HG02852 (cell line): ENCODE results near the gene EBI3.
A peak's percentile ranks its signal among the peaks of the same experiment; 100 is the strongest.
"Not testable (repeated sequence)": the region's sequence is repeated elsewhere in the genome, so short reads cannot be mapped to it uniquely, and the experiment has no call there.

ENCODE experiments used
- ATAC-seq: cut with Tn5 transposase; IDR thresholded peaks from one replicate; pipeline ENCODE4 v1.9.1; 2021; ENCODE audit warnings: mild to moderate bottlenecking, moderate library complexity; ENCODE audit not compliant: unreplicated experiment

The EBI3 gene

DNA sequence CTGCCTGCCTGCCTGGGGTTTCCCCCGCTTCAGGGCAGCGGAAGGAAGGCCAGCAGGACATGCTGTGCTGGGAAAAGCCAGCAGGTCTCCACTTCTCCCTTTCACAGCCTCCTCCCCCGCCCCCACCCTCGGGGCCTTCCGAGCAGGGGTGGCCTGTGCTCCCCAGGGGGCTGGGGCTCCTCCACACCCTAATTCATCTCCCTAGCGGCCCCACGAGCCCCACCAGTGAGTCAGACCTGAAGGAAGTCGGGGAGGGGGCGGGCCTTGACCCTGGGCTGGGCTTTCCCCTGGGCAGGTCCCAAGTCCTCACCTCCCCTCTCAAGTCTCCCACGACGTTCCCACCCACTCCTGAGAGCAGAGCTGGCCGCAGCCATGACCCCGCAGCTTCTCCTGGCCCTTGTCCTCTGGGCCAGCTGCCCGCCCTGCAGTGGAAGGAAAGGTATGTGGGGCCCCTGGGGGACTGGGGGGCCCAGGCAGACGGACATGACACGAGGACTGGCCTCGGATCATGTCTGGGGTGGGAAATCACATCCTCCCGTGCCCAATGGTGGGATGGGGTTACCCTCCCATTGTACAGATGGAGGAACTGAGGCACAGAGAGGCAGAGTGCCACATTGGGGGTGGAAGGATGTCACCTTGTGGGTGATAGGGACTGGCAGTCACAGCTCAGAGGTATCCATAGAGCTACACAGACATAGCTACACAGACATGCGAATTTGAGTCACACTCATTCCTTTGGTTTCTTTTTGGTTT, at the start of gene EBI3:
TSS of gene EBI3 (plus strand) at position 345 of the 753 bp plus-strand sequence. CDS start at position 373, 28 bp downstream.
- peak; percentile 67 for ATAC-seq

DNA sequence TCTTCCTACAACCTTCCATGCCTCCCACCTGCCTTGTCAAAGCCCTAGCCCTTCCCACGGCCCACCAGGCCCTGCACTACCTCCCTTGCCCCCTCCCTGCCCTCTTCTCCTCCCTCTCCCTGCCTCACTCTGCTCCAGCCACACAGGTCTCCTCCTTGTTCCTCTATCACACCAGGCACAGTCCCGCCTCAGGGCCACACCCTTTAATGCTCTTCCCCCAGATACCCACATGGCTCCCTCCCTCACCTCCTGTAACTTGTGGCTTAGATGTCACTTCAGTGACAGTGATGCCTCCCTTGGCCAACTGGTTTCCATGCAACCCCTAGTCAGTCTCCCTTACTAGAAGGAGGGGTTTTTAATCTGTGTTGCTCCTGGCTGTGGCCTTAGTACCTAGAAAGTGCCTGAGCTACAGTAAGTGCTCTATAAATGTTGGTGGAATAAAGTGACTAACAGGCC, 48.2 kb upstream of the EBI3 start:
- ATAC-seq: no peak

DNA sequence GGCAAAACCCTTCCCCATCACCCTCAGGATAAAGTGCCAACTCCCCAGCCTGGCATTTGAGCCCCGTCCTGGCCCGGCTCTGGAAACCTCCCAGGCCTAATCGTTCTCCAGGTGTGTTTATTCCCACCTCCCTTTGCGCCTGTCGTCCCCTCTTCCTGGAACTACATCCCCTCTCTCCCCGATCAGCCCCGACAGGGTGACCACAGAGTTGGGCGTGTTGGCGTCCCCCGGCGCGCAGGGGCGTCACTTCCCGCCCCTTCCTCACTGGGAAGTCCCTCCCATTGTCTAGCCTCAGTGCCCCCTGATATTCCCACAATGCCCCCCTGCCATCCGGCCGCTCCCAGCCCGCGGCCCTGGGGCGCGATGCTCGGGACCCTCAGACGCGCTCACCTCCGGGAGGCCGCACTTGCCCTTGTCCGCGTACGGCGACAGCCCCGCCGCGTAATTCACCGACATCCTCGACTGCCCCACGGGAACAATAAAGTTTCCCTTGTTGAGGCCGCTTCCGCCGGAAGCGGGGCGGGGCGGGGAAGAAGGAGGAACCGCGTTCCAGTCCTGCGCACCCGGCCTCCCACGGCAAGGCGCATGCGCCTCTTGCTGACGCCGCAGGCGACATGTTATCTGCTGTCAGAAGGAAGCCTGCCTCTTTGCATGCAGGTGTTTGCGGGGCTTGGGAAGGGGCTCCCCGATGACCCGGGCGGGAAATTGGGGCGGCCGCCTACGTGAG, 47.1 kb upstream of the EBI3 start, which contains the start of the genes ANKRD24 and SIRT6:
TSS of gene ANKRD24 (plus strand) at position 606 of the 727 bp plus-strand sequence. CDS start 3,737 bp downstream, outside the sequence.
TSS of gene SIRT6 (minus strand) at position 480 of the 727 bp plus-strand sequence. CDS start at position 456, 24 bp downstream.
- ATAC-seq: peak; percentile 67

DNA sequence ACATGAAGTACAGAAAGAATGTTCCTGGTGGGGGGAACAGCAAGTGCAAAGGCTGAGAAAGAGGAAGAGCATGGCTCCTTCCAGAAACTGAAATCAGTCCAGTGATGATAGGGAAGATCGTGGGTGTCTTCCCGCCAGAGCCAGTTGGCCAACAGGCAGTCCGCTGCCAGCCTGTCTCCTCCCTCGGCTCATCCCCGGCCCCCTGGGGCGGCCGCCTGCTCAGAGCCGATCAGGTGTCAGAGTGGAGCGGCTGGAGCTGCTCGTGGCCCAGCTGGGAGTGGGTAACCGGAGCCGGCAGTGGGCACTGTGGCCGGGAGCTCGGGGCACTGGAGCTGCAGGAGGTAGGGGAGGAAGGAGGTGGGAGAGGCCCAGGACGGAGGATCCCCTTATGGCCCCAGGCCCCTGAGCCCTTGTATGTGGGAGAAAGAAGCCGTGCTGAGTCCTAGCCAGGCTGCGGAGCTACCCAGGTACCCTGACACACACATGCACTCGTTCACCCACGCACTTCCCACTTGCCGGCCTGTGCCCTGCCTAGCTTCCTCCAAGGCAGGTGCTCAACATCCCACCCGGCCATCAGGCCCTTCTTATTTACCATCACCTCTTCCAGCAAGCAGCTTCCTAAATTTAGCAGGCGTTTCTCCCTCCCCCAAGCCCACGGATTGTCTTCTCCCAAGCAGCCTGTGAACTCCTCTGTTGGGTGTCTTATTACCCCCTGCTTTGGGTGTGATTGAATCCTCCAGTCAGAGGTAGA, 45.2 kb upstream of the EBI3 start:
- ATAC-seq: no peak

DNA sequence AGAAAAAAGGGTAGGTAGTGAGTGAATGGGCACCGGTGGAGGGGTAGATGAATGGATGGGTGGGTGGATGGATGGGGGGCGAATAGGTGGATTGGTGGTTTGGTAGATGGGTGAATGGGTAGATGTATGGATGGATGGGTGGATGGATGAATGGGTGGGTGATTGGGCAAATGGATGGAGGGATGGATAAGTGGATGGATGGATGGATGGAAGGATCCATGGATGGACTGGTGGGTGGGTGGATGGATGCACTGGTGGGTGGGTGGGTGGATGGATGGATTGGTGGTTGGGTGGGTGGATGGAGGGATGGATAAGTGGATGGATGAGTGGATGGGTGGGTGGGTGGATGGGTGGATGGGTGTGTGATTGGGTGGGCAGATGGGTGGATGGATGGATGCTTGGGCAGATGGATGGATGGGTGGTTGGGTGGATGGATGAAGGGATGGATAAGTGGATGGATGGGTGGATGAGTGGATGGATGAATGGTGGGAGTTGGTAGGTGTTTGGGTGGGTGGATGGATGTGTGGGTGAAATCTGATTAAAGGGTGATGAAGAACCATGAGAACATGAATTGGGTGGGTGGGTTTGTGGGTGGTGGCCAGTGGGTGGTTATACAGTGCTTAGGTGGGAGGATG, 44.5 kb upstream of the EBI3 start:
- ATAC-seq: no peak

DNA sequence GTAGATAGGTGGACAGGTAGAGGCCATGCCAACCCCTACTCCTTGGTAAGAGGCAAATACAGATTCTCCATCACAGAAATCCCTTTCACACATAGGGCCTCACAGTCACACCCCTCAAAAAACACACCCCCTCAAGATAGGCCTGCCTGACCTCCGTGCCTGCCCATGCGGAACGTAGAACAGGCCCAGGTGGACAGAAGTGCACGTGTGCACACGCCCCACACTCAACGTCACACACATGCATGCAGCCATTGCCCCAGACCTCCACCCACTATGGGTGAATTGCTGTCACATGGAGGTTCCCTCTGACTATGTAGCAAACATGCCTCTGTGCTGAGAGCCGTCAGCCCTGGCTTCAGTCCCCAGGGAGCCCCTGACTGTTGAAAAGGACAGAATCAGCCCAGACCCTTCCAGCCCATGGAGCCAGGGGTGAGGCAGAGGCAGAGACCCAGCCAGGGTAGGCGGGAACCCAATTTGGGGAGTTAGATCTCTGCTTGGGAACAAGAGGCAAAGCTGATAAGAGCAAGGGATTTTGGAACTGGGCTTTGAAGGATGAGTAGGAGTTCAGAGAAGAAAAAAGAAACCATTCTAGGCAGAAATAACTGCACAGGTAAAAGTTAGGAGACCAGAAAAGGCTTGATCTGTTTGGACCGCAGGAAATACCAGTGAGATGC, 43.8 kb upstream of the EBI3 start:
- ATAC-seq: no peak

DNA sequence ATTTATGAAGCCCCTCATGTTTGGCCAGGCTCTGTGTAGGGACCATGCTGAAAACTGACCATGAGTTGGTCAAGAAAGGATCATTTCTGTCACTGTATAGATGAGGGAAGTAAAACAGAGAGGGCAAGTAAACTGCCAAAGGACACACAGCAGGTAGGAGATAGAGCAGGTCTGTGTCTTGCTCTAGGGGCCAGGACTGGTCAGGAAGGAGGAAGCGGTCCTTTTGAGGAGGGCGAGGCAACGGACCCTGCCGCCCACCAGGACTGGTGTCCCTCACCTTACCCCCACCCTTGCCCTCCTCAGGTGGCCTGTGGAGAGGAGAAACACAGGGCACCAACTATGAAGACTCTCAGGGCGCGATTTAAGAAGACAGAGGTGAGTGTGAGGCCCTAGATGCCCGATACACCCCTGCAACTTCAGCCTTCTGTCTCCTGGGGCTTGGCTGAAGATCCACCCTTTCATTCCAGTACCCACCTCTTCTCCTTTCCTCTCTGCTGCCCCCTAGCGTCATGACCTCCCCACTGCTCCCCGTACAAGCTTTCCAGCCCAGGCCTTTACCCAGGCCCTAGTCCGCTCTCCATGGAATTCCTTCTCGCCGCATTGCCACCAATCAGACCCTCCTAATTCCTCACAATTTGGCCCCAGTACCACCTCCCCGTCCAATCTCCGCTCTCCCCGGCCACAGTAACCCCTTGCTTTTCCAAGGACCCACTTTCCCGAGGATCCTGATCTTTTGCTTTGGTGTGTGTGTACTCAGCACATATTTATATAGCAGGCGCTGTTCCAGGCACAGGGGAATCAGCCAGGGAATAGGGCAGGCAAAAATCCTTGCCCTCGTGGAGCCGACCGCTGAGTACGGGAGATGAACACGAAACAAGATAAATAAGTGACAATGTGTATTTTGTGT, 43.0 kb upstream of the EBI3 start:
- no peak for ATAC-seq

DNA sequence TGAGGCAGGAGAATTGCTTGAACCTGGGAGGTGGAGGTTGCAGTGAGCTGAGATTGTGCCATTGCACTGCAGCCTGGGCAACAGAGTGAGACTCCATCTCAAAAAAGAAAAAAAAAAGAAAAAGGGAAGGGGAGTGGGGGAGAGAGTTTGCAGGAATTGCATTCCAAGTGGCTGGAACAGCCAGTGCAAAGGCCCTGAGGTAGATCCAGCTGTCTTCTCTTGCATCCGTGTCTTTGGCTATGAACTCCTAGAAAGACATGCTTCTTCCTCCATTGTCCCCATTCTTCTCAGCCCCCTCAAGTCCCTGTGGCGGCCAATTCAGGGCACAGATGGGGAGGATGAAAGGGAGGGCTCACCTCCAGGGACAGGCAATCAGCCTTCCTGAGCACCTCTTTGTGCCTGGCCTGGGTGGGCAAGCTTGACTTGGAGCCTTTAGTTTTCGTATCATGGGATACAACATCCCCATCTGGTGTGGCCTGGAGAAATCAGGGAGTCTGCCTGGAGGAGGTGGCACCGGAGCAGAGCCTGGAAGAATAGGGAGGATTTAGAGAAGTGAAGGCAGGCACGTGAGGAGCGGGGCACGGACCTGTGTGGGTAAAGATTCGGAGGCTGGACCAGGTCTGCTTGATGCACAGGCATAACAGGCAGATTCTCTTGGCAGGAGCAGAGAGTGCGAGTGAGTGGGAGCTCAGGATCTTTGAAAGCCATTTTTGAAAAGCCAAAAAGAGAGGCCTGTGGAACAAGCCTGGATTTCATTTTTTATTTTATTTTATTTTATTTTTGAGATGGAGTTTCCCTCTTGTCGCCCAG, 41.8 kb upstream of the EBI3 start:
- no peak for ATAC-seq

DNA sequence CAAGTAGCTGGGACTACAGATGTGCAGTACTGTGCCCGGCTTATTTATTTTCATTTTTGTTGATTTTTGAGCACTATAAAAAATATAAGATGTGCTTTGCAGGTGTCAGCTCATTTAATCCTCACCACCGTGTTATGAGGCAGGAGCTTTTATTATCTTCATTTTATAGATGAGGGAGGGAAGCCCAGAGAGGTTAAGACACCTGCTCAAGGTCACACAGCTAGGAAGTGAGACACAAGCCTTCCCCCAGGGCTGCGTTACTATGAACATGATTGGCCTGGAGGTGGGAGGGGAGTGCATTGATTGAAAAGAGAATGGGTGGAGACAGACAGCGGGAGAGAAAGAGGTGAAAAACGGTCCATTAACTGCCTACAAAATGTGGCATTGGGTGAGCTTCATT, 39.7 kb upstream of the EBI3 start:
- ATAC-seq: no peak

DNA sequence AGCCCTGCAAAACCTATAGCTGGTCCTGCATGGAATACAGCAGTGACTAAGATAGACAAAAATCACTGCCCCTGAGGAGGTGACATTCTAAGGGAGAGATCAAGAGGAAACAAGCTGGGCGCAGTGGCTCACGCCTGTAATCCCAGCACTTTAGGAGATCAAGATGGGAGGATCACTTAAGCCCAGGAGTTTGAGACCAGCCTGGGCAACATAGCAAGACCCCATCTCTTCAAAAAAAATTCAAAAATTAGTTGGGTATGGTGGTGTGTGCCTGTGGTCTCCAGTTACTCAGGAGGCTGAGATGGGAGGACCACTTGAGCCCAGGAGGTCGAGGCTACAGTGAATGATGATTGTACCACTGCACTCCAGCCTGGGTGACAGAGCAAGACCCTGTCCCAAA, 36.8 kb upstream of the EBI3 start:
- ATAC-seq: not testable (repeated sequence)

DNA sequence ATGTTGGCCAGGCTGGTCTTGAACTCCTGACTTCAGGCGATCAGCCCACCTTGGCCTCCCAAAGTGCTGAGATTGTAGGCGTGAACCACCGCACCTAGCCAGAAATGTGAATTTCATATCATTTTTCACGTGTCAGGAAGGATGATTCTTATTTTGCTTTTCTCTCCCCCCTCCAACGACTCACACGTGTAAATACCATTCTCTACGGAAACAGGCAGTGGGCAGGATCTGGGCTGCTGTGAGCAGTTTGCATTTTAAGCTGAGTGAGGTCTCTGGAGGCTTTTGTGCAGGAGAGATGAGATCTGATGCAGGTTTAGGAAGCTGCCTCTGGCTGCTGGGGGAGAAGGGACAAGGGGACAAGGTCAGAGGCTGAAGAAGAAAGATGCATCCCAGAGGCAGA, 35.0 kb upstream of the EBI3 start:
- ATAC-seq: no peak

DNA sequence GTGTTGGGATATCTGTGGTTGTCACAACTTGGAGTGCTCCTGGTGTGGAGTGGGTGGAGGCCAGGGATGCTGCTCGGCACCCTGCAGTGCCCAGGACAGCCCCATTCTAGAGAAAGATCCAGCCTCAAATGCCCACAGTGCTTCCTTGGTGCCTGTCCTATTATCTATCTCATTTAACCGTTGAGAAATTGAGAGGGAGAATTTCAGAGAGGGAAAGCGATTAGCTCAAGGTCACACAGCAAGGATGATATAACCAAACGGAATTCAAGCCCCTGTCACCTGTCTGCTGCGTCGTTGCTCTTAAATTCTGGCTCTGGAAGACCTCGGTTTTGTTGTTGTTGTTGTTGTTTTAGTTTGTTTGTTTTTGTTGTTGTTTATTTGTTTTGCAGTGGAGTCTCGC, 33.3 kb upstream of the EBI3 start:
- ATAC-seq: no peak

DNA sequence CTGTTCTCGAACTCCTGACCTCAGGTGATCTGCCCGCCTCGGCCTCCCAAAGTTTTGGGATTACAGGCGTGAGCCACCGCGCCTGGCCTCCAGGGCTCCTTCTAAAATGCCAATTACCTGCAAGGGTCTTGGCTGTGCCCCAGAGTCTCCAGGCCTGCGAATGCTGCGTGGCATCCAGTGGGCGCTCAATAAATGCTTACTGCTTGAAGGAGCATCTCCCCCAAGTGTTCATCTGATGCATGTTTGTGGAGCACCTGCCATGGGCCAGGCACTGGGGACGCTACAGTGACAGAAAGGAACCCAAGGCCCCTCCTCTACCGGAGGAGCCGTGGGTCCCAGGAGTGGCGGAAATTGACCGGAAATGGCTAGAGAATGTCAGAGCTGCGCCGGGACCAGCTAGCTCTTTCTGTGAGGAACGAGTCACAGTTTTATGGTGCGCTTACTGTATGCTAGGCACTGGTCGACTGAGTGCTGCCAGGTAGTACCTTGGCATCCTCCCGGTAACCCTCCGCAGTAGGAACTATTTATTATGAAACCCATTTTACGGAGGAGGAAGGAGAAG, 32.7 kb upstream of the EBI3 start:
- ATAC-seq: no peak

DNA sequence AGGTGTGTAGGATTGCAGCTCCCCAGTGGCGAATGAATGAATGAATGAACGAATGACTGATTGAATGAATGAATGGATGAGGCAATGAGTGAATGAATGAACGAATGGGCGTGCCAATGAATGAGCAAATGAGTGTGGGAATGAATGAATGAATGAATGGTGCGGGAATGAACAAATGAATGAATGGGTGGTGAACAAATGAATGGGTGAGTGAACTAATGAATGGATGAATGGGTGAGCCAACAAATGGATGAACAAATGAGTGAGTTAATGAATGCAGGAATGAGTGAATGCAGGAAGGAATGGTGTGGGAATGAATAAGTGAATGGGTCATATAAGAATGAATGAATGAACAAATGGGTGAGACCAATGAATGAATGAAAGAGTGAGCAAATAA, 32.1 kb upstream of the EBI3 start:
- no peak for ATAC-seq

DNA sequence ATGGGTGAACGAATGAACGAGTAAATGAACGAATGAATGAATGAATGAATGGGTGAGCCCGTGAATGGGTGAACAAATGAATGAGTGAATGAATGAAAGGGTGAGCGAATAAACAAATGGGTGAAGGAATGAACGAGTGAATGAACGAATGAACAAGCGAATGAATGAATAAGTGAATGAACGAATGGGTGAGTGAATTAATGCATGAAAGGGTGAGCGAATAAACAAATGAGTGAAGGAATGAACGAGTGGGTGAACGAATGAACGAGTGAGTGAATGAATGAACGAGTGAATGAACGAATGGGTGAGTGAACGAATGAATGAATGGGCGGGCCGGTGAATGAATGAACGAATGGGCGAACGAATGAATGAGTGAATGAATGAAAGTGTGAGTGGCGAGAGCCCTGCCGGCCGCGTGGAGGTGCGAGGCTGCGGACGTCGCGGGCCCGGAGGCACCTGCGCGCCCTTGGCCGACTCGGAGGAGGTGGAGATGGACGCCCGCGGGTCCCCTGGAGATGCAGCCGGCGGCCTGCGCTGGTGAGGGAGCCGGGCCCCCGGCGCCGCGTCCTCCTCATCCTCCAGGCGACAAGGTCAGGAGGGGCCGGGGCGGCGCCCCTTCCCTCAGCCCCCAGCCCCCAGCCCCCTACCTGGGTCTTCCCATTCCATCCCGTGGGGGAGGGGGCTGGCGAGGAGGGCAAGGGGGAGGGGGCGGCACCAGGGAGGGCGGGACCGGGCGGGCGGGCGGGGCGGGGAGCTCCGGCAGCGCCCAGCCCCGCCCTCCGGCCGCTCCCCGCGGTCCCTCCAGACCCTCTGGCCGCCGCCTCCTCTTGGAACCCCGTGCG, 31.5 kb upstream of the EBI3 start:
- ATAC-seq: no peak

DNA sequence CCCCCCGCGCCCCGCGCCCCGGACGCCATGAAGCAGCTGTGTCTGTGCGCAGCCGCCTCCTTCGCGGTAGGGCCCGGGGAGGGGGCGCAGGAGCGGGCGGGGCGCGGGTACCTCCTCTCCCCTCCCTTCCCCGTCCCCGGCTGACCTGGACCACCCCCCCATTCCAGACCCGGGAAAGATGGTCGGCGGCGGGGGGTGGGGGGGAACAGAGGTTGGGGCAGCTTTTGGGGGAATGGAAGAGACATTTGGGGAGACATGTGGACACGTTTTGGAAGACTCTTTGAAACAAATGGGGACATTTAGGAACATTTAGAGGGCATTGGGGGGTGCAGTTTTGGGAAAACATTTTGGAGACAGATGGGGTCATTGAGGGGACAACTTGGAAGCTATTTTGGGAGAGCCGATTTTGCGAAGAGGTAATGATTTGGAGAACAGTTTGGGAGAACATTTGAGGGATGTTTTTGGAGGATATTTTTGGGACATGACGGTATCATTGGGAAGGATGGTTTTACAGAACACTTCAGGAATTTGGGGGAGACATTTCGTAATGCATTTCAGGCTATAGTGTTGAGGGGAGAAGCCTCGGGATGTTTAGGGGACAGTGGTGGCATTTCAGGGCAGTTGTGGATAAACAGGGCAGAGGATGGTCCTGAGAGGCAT, 30.7 kb upstream of the EBI3 start:
- ATAC-seq: no peak
